ENCODE measurements around the gene CLTA.

GRCh38 chr9:36221667-36222066 lies 30.9 kb downstream of the CLTA start:
- no peak for TF ChIP-seq POLR2A (IDR thresholded peaks at IDR 0.05; ENCODE audit: low read length)
- TF ChIP-seq GATA1 (IDR thresholded peaks at IDR 0.05; ENCODE audit: low read depth, low read length): no peak

Data from erythroblast (primary cell).